Endothelial cell (in vitro differentiated cells): ENCODE results near the gene CARD10. TPM values are rescaled to one million over a fixed set of nuclear protein-coding genes. Genes with fewer than 3 reads are reported as not detected.

Source experiments
- DNase-seq: peaks from one replicate; pipeline ENCODE4 v3.0.0; 2021; ENCODE audit warnings: low spot score
- H3K27ac Mint-ChIP-seq: one replicate; pipeline ENCODE4 v1.8.0; 2021; ENCODE audit warnings: mixed read lengths, inconsistent platforms; ENCODE audit not compliant: unreplicated experiment
- H3K27me3 Mint-ChIP-seq: one replicate; pipeline ENCODE4 v1.8.0; 2021; ENCODE audit warnings: mild to moderate bottlenecking, moderate library complexity, mixed read lengths, inconsistent platforms; ENCODE audit not compliant: unreplicated experiment
- H3K36me3 Mint-ChIP-seq: one replicate; pipeline ENCODE4 v1.8.0; 2021; ENCODE audit warnings: mild to moderate bottlenecking, low read depth, mixed read lengths, inconsistent platforms; ENCODE audit not compliant: unreplicated experiment
- H3K4me1 Mint-ChIP-seq: one replicate; pipeline ENCODE4 v1.8.0; 2021; ENCODE audit warnings: mild to moderate bottlenecking, mixed read lengths, inconsistent platforms; ENCODE audit not compliant: unreplicated experiment
- H3K4me3 Mint-ChIP-seq: one replicate; pipeline ENCODE4 v1.8.0; 2021; ENCODE audit warnings: mild to moderate bottlenecking, mixed read lengths, inconsistent platforms; ENCODE audit not compliant: unreplicated experiment
- H3K9me3 Mint-ChIP-seq: one replicate; pipeline ENCODE4 v1.8.0; 2021; ENCODE audit warnings: mixed read lengths, inconsistent platforms; ENCODE audit not compliant: unreplicated experiment
- total RNA-seq: library from RNA; stranded (reverse); fragmentation: NEBNext Ultra II Directional; extraction: Animal tissue kit (Norgen Biotek cat#: 25700); gene quantifications from one replicate; pipeline ENCODE4 v1.2.1, GENCODE V29; 2021; ENCODE audit not compliant: unreplicated experiment
- TF ChIP-seq, protein P1 (sequence below): fragments of 200-600 bp; sonication (generic); IDR thresholded peaks from one replicate; pipeline ENCODE4 v1.5.0; 2021; ENCODE audit warnings: antibody characterized with exemption; ENCODE audit not compliant: unreplicated experiment

The CARD10 gene
- total RNA-seq, 1 donor from 2014 or later: 26.0 TPM

DNA sequence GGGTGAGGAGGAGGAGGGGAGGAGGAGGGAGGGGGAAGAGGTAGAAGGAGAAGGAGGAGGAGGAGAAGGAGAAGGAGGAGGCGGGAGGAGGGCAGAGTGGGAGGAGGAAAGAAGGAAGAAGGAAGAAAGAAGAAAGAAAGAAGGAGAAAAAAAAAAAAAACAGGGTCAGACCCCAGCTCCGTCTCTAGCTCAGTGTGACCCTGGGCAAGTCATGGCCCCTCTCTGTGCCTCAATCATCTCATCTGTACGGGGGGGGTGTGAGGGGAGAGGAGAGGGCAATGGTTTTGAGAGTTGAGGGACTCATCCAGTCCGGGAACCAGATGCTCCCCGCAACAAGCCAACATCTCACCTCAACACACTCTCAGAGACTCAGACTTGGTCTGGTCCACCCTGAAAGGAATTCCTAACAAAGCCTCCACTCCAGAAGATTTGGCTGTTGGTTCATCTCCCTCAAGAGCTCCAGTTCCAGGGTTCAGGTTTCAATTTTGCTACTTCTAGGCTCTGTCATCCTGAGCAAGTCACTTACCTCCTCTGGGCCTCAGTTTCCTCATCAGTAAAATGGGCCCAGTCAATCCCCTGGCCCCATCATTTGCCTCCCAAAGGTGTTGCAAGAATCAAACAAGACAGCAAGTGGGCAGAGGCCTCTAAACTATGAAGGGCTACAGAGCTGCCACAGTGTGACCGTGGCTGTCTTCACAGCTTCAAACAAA is 7.7 kb downstream of the CARD10 start:
- H3K27ac Mint-ChIP-seq: no peak overlapping the region

DNA sequence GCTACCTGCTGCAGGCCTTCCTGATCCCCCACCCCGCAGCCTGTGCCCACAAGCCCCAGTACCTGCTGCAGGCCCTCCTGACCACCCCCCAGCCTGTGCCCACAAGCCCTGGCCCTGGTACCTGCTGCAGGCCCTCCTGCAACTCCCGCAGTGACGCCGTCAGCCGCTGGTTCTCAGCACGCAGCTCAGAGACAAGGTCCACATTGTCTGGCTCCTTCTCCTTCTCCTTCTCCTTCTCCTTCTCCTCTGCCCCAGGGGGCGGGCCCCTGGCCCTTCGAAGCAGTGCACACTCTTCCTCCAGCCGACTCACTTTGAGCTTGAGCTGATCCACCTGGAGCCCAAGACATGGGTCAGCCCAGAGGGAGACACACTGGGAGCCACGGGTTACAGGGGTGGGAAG is 9.1 kb downstream of the CARD10 start:
- DNase-seq: no peak
- TF ChIP-seq, protein P1, sequence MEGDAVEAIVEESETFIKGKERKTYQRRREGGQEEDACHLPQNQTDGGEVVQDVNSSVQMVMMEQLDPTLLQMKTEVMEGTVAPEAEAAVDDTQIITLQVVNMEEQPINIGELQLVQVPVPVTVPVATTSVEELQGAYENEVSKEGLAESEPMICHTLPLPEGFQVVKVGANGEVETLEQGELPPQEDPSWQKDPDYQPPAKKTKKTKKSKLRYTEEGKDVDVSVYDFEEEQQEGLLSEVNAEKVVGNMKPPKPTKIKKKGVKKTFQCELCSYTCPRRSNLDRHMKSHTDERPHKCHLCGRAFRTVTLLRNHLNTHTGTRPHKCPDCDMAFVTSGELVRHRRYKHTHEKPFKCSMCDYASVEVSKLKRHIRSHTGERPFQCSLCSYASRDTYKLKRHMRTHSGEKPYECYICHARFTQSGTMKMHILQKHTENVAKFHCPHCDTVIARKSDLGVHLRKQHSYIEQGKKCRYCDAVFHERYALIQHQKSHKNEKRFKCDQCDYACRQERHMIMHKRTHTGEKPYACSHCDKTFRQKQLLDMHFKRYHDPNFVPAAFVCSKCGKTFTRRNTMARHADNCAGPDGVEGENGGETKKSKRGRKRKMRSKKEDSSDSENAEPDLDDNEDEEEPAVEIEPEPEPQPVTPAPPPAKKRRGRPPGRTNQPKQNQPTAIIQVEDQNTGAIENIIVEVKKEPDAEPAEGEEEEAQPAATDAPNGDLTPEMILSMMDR: no peak
- peaks cover 15% of the 10 kb centered on the region for H3K36me3 Mint-ChIP-seq
- no peaks in the 10 kb centered on the region for H3K9me3 Mint-ChIP-seq
- H3K4me1 Mint-ChIP-seq: peaks cover 14% of the 10 kb centered on the region
- H3K27ac Mint-ChIP-seq: no peak overlapping the region
- H3K4me3 Mint-ChIP-seq: no peak overlapping the region
- peaks cover 3% of the 10 kb centered on the region for H3K27me3 Mint-ChIP-seq

More for the DNA sequence above, 7.7 kb downstream of the CARD10 start:
- TF ChIP-seq, protein P1: no peak
- H3K36me3 Mint-ChIP-seq: peaks cover 19% of the 10 kb centered on the region
- H3K9me3 Mint-ChIP-seq: no peaks in the 10 kb centered on the region
- peaks cover 14% of the 10 kb centered on the region for H3K4me1 Mint-ChIP-seq
- no peak for DNase-seq
- H3K4me3 Mint-ChIP-seq: no peak overlapping the region
- H3K27me3 Mint-ChIP-seq: peaks cover 3% of the 10 kb centered on the region

DNA sequence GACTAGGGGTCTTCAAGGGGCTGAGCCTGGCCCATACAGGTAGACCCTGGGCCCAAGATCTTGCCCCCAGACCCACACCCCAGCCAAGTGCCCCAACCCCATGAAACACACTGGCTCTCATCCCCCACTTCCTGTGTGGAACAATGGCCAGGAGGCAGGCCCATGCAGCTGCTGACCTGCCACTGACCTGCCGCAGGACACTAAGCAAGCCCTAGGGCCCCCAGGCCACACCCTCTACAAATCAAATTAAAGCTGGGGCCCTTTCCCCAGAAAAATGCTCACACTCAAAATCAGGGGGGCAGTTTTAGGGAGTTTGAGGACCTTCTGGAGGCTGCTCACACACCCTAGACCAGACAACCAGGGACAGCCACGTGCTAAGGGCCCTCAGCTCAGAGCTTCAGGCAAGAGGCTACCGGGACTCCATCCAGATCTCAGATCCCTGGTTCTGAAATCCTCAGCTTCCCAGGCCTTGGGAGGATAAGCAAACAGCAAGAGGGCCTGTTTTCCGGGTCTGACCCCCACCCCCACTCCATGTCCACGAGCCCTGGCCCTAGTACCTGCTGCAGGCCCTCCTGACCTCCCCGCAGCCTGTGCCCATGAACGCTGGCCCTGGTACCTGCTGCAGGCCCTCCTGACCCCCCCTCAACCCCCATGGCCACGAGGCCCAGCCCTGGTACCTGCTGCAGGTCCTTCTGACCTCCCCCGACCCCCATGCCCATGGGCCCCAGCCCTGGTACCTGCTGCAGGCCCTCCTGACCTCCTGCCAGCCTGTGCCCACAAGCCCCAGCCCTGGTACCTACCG is 10.0 kb downstream of the CARD10 start:
- Mint-ChIP-seq H3K36me3 (peaks cover 15% of the 10 kb centered on the region), H3K27ac (peak overlapping the region; percentile 42), H3K4me3 (peak overlapping the region; percentile 31), H3K4me1 (peaks cover 14% of the 10 kb centered on the region), H3K27me3 (peaks cover 3% of the 10 kb centered on the region), H3K9me3 (no peaks in the 10 kb centered on the region)
- no peak for DNase-seq
- TF ChIP-seq, protein P1: no peak

DNA sequence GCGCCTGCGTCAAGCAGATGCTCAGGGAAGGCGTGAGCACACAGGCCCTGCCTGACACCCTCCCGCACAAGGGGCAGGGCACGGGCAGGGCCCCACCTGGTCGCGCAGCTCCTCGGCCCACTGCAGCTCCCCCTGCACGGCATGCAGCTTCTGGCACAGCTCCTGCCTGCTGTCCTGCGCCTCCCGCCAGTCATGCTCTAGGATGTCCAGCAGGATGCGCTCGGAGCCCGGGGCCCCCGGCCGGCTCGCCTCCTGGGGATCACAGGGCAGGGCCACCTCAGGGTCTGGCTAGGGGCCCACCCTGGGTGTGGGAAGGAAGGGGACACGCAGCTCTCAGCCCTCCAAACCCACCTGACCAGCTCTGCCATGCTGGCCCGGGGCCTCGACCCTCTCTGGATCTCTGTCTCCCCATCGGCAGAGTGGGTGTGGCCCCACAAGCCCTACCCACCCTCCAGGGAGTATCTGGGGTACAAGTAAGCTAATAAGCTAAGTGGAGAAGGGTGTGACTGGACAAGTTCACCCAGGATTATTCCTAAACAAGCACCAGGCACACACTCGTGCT is 10.7 kb downstream of the CARD10 start:
- peak overlapping the region; percentile 31 for H3K4me3 Mint-ChIP-seq
- peak overlapping the region; percentile 42 for H3K27ac Mint-ChIP-seq
- no peak for DNase-seq
- TF ChIP-seq, protein P1: no peak
- no peaks in the 10 kb centered on the region for H3K9me3 Mint-ChIP-seq
- peaks cover 19% of the 10 kb centered on the region for H3K36me3 Mint-ChIP-seq
- peaks cover 6% of the 10 kb centered on the region for H3K27me3 Mint-ChIP-seq
- peaks cover 16% of the 10 kb centered on the region for H3K4me1 Mint-ChIP-seq
